Stimulated activated naive CD8-positive, alpha-beta T cell treated with anti-CD3 and anti-CD28 coated beads, Interleukin-15, amount 100 ng/mL, for 72 hours (primary cell): ENCODE measurements around the gene CCNK.
A peak's percentile ranks its signal among the peaks of the same experiment; 100 is the strongest.

ENCODE experiments used
- ATAC-seq: fragments of 150-1000 bp; cut with Tn5 transposase; 2 replicates; pipeline ENCODE4 v1.10.0; 2021; ENCODE audit warnings: mild to moderate bottlenecking, moderate library complexity
- DNase-seq, 2 donors: peaks; one replicate each; pipeline ENCODE4 v3.0.0; 2021 to 2022
- H3K27ac Mint-ChIP-seq, 2 donors: one replicate each; pipeline ENCODE4 v1.8.0; 2022; ENCODE audit warnings: mild to moderate bottlenecking in 2 of 2, mixed read lengths in 2 of 2, moderate library complexity in 2 of 2
- H3K27me3 Mint-ChIP-seq: one replicate; pipeline ENCODE4 v1.8.0; 2022; ENCODE audit warnings: mixed read lengths
- H3K4me1 Mint-ChIP-seq: one replicate; pipeline ENCODE4 v1.8.0; 2022; ENCODE audit warnings: mild to moderate bottlenecking, mixed read lengths
- H3K4me3 Mint-ChIP-seq, 2 donors: one replicate each; pipeline ENCODE4 v1.8.0; 2022; ENCODE audit warnings: mild to moderate bottlenecking in 2 of 2, mixed read lengths in 2 of 2, moderate library complexity in 1 of 2
- H3K9me3 Mint-ChIP-seq, 2 donors: one replicate each; pipeline ENCODE4 v1.8.0; 2022; ENCODE audit warnings: mixed read lengths in 2 of 2

The CCNK gene

GRCh38 chr14:99509871-99510555, 28.8 kb downstream of the CCNK start:
- H3K27ac Mint-ChIP-seq = peak overlapping the region in 1 of 2 donors; percentile 65
- no peaks in the 10 kb centered on the region for H3K27me3 Mint-ChIP-seq
- H3K9me3 Mint-ChIP-seq = no peaks in the 10 kb centered on the region
- DNase-seq (no peak), ATAC-seq (peak; percentile 31)
- H3K4me1 Mint-ChIP-seq = no peaks in the 10 kb centered on the region
- H3K4me3 Mint-ChIP-seq = no peak overlapping the region

DNA sequence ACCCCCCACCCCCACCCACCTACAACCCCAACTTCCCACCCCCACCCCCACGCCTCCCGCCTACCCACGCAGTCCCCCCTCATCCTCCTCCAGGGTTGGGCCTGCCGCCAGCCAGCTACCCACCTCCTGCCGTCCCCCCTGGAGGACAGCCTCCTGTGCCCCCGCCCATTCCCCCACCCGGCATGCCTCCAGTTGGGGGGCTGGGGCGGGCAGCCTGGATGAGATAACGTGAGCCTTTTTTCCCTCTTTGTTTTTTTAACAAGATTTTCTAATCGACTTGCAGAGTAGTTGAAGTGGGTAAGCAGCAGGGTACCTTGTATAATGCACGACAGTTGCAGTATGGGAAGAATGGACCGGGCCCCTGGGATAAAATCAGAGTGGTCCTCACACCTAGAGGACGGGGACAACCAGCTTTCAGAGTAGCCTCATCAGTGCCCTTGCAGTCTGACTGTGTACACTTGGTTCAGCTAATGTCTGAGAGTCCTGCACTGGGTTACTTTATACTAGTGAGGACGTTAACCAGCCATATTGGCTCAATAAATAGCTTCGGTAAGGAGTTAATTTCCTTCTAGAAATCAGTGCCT, 29.4 kb downstream of the CCNK start:
- H3K27ac Mint-ChIP-seq = no peak overlapping the region
- no peak for DNase-seq
- H3K9me3 Mint-ChIP-seq = no peaks in the 10 kb centered on the region
- no peak for ATAC-seq
- no peaks in the 10 kb centered on the region for H3K4me1 Mint-ChIP-seq
- H3K4me3 Mint-ChIP-seq = no peak overlapping the region
- H3K27me3 Mint-ChIP-seq = no peaks in the 10 kb centered on the region

GRCh38 chr14:99511421-99512109, 30.4 kb downstream of the CCNK start:
- Mint-ChIP-seq H3K9me3 (no peaks in the 10 kb centered on the region), H3K27me3 (no peaks in the 10 kb centered on the region), H3K4me3 (no peak overlapping the region), H3K4me1 (no peaks in the 10 kb centered on the region), H3K27ac (no peak overlapping the region)
- ATAC-seq (no peak), DNase-seq (no peak)

DNA sequence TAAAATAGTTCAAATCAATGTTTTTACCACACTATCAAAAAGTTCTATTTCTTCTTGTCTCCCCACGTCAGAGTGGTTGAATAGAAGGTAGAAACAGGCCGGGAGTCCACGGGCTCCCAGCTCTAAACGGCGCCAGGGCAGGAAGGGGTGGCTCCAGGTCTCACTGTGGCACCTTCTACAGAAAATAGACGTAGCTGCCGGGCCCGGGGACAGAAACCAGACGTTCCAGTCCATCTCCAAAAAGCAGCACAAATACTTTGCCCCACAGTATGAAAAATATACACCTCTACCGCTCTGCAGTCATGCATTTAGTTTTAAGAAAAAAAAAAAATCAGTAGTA, 30.9 kb downstream of the CCNK start:
- Mint-ChIP-seq H3K4me1 (no peaks in the 10 kb centered on the region), H3K4me3 (no peak overlapping the region), H3K27ac (peak overlapping the region in 1 of 2 donors; percentile 42), H3K9me3 (no peaks in the 10 kb centered on the region), H3K27me3 (no peaks in the 10 kb centered on the region)
- no peak for DNase-seq
- no peak for ATAC-seq

DNA sequence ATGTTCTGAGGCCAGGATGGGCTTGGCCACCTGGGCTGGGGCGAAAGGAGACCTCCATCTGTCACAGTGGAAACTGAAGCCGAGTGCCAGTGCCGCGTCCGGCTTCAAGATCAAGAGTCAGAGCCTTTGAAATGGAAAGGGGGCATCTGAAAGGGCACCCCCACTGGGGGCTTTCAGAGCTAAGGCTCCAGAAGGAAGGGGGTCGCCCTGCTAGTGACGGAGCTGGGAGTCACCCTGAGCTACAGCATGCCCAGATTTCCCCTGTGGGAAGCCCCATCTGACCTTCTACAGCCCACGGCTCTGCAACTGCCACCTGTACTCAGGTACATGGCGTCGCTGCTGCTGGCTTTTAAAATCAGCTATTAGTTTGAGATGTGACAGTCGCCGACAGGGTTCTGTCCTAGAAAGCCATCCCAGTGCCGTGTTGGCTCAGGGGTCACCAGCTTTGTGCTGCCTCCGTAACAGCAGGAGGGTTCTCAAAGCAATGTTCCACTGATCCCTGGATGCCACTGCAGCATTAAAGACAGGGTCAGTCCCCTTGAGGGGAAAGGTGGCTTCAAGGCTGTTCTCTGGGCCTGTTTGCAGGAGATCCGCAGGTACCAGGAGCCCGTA, 31.5 kb downstream of the CCNK start:
- no peak overlapping the region for H3K4me3 Mint-ChIP-seq
- H3K4me1 Mint-ChIP-seq = no peaks in the 10 kb centered on the region
- DNase-seq (no peak), ATAC-seq (no peak)
- no peaks in the 10 kb centered on the region for H3K9me3 Mint-ChIP-seq
- H3K27ac Mint-ChIP-seq = peak overlapping the region in 1 of 2 donors; percentile 42
- no peaks in the 10 kb centered on the region for H3K27me3 Mint-ChIP-seq

DNA sequence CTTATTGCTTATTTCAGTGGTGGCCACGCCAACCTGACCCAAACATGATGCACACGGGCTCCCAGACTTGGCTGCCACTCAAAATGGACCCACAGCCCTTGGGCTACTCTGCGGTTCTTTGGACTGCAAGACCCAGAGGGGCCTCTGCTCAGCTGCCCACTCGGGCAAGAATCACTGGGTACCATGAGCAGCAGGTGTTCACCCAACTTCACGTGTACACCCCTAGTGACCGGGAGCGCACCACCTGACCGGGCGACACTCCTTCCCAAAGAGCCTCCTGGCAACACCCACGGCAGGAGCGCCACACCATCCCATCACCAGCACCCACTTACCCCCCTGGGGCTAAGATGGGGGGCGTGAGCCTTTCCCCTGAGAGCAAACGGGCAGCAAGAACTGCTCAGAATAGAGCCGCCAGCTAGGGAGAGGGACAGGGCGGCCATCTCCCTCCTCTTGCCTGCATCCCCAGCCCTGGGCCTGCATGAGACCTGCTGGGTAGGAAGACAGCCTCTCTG, 32.0 kb downstream of the CCNK start:
- no peaks in the 10 kb centered on the region for H3K27me3 Mint-ChIP-seq
- H3K9me3 Mint-ChIP-seq = no peaks in the 10 kb centered on the region
- no peak overlapping the region for H3K4me3 Mint-ChIP-seq
- DNase-seq = no peak
- ATAC-seq = no peak
- peak overlapping the region; percentile 52 to 94 for H3K27ac Mint-ChIP-seq
- H3K4me1 Mint-ChIP-seq = no peaks in the 10 kb centered on the region

DNA sequence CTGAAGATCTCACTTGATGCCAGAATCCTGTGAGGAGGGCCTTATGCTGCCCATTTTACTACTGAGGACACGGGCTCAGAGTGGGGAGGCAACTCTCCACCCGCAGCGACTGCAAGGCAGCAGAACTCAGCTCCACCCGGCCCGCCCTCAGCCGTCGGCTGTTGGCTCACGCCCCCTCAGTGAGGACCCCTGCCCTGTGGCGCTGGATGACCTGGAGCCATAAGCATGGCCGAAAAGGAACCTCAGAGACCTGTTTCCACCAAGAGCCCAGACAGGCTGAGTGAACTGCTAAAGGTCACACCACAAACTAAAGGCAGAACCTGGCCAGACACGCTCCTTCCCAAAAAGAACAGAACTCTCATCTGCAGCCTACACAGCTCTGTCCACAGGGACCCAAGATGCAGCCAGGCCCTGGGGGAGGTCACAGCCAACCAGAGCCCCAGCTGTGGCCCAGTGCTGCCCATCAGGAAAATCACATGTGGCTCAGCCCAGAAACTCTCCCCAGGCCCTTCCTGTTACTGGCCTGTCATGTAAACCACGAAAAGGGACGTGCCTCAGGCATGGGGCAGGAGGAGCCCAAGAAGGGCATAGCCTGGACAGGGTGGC, 32.8 kb downstream of the CCNK start:
- Mint-ChIP-seq H3K27ac (peak overlapping the region in 1 of 2 donors; percentile 76), H3K4me1 (no peaks in the 10 kb centered on the region), H3K4me3 (no peak overlapping the region), H3K27me3 (no peaks in the 10 kb centered on the region), H3K9me3 (no peaks in the 10 kb centered on the region)
- ATAC-seq = no peak
- DNase-seq = no peak

DNA sequence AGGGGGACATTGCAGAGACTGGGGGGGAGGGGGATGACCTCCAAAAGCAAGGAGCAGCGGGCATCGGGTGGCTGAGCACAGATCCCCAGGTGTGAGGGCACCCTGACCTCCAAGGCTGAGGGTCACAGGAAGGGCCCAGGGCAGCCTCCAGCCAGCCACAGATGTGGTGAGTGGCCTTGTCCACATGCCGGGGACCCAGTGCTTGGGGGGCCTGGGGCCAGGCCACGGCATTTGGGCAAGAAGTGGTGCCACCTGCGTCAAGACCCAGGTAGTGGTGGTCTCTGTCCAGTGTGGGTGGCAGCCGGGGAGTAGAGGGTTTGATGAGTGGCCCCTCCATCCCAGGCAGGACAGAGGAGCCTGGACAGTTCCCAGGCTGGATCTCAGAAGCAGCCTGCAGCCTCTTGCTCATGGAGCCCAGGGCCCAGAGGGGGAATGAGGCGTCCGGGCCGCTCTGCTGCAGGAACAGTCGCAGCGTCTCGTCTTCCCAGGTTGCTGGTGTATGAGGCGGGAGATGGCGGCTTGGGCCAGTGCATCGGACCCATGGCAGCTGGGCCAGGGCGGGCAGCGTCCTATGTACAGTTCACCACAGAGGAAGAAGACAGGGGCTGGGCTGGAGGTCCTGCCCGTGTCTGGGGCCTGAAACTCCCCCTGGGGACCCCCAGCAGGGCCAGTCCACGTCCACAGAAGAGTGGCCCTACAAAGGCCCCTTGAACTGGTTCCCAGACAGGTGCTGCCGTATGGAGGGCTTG, 33.5 kb downstream of the CCNK start:
- no peak overlapping the region for H3K4me3 Mint-ChIP-seq
- peak overlapping the region; percentile 13 to 76 for H3K27ac Mint-ChIP-seq
- ATAC-seq = no peak
- H3K9me3 Mint-ChIP-seq = no peaks in the 10 kb centered on the region
- DNase-seq = no peak
- H3K4me1 Mint-ChIP-seq = no peaks in the 10 kb centered on the region
- H3K27me3 Mint-ChIP-seq = no peaks in the 10 kb centered on the region

GRCh38 chr14:99515301-99516155, 34.3 kb downstream of the CCNK start:
- no peaks in the 10 kb centered on the region for H3K9me3 Mint-ChIP-seq

GRCh38 chr14:99516156-99516870, 35.1 kb downstream of the CCNK start:
- DNase-seq (no peak), ATAC-seq (no peak)
- H3K4me1 Mint-ChIP-seq = no peaks in the 10 kb centered on the region
- H3K27ac Mint-ChIP-seq = peak overlapping the region in 1 of 2 donors; percentile 85
- no peak overlapping the region for H3K4me3 Mint-ChIP-seq
- H3K27me3 Mint-ChIP-seq = no peaks in the 10 kb centered on the region
- no peaks in the 10 kb centered on the region for H3K9me3 Mint-ChIP-seq

More at GRCh38 chr14:99515301-99516155, 34.3 kb downstream of the CCNK start:
- DNase-seq = no peak
- H3K27ac Mint-ChIP-seq = peak overlapping the region in 1 of 2 donors; percentile 67
- no peaks in the 10 kb centered on the region for H3K4me1 Mint-ChIP-seq
- ATAC-seq = no peak
- H3K4me3 Mint-ChIP-seq = no peak overlapping the region
- H3K27me3 Mint-ChIP-seq = no peaks in the 10 kb centered on the region

- H3K9me3 Mint-ChIP-seq = no peaks in the 10 kb centered on the region
- ATAC-seq = no peak
- H3K27me3 Mint-ChIP-seq = no peaks in the 10 kb centered on the region
- H3K4me3 Mint-ChIP-seq = no peak overlapping the region
- DNase-seq = no peak
- no peaks in the 10 kb centered on the region for H3K4me1 Mint-ChIP-seq
- peak overlapping the region in 1 of 2 donors; percentile 87 for H3K27ac Mint-ChIP-seq
Observed at GRCh38 chr14:99516871-99517642, 35.8 kb downstream of the CCNK start.

DNA sequence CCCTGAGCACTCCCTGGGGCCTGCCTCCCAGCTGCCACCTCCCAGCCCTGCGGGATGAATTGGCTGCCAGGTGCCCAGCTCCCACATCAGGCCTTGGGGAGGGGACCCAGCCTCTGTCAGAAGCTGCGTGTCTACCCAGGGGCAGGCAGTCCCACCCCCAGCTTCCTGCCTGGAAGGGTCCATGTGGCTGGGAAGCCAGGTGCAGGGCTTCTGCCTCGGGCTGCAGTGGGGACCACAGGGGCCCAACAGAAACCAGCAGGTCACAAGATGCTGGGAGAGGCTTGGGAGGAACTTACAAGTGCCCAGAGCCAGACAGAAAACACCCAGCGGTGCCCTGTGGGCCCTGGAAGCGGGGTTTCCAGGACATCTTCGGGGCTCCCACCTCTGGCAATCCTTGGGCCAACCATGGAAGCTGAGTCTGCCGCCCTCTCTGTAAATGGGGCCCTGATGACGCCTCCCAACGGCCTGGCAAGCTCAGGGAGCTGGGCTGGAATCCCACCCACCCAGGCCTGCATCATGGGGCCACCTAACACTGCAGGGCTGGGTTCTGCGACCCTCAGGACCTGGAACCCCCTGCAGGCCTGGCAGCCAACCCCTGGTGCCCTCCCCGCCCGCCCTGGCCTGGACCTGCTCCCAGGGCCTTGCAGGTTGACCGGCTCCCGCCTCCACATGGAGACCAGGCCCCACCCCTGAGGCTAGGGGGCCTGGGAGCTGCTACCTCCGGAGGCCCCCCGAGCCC, 36.6 kb downstream of the CCNK start:
- no peak overlapping the region for H3K4me3 Mint-ChIP-seq
- H3K4me1 Mint-ChIP-seq = no peaks in the 10 kb centered on the region
- H3K27me3 Mint-ChIP-seq = no peaks in the 10 kb centered on the region
- no peaks in the 10 kb centered on the region for H3K9me3 Mint-ChIP-seq
- DNase-seq = no peak
- ATAC-seq = no peak
- H3K27ac Mint-ChIP-seq = peak overlapping the region in 1 of 2 donors; percentile 87
